Activated naive CD8-positive, alpha-beta T cell (primary cell): ENCODE data around the gene CXCL14.
A peak's percentile ranks its signal among the peaks of the same experiment; 100 is the strongest.
"Not testable (repeated sequence)": the region's sequence is repeated elsewhere in the genome, so short reads cannot be mapped to it uniquely, and the experiment has no call there.

Source experiments
- H3K27ac Mint-ChIP-seq: one replicate; pipeline ENCODE4 v1.8.0; 2021; ENCODE audit warnings: mixed read lengths
- H3K27me3 Mint-ChIP-seq: one replicate; pipeline ENCODE4 v1.8.0; 2021; ENCODE audit warnings: mixed read lengths
- H3K36me3 Mint-ChIP-seq: one replicate; pipeline ENCODE4 v1.8.0; 2021; ENCODE audit warnings: mixed read lengths
- H3K4me1 Mint-ChIP-seq: one replicate; pipeline ENCODE4 v1.8.0; 2021; ENCODE audit warnings: low read depth, mixed read lengths
- H3K4me3 Mint-ChIP-seq: one replicate; pipeline ENCODE4 v1.8.0; 2021; ENCODE audit warnings: mild to moderate bottlenecking, mixed read lengths
- H3K9me3 Mint-ChIP-seq: one replicate; pipeline ENCODE4 v1.8.0; 2021; ENCODE audit warnings: low read depth, mixed read lengths

The CXCL14 gene

DNA sequence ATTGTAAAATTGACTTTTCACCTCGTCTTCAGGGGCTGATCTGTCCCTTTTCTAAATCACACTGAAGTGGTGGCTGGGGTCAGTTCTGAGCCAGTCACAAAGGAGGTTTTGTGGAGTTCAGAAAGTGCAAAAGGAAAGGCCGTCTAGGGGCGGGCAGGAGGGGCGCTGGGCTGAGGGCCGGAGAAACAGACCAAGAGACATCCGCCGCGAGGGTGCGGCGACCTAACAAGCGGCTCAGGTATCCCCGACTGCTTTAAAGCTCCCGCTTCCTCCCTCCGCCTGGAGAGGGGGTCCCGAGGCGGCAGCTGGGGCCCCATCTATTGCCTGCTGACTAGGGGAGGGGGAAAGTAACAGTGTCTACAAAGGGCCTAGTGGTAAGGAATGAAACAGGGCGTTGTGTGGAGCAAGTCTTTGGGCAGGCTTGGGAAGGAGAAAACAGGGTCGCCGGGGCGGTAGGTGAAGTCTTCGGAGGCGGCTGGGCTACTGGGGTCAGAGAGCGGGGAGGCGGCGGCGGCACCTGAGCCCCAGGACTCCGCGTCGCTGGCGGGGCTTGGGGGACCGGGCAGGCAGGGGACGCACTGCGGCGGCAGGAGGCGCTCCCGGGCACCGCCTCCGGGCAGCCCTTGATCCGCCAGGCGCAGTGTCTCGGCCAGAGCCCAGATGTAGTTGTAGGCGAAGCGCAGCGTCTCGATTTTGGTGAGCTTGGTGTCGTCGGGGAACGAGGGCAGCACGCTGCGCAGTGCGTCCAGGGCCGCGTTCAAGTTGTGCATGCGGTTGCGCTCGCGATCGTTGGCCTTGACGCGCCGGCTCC is 44.0 kb downstream of the CXCL14 start:
- Mint-ChIP-seq H3K27me3 (peaks cover 50% of the 10 kb centered on the region), H3K4me1 (peaks cover 8% of the 10 kb centered on the region), H3K9me3 (no peaks in the 10 kb centered on the region), H3K4me3 (peak overlapping the region; percentile 32), H3K36me3 (no peaks in the 10 kb centered on the region), H3K27ac (no peak overlapping the region)

DNA sequence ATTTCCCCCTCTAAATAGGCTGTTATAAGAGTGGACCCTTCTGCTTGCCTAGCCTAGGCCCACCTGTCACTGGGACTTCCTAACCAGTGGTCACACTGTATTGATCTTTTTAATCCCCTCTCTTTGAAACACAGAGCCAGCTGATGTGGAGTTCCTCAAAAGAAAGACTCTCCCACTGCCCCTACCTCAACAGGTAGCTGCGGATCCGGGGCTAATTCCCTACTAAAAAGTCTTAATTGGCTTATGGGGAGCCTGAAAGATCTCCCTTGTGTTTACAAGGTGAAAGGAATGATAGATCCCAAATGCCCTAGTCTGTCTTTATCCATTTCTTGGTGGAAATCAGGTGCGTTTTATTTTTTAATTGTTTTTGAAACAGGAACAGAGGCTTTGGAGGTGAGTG is 45.0 kb downstream of the CXCL14 start:
- peaks cover 8% of the 10 kb centered on the region for H3K4me1 Mint-ChIP-seq
- no peak overlapping the region for H3K27ac Mint-ChIP-seq
- H3K9me3 Mint-ChIP-seq, result no peaks in the 10 kb centered on the region
- no peaks in the 10 kb centered on the region for H3K36me3 Mint-ChIP-seq
- H3K4me3 Mint-ChIP-seq, result no peak overlapping the region
- peaks cover 44% of the 10 kb centered on the region for H3K27me3 Mint-ChIP-seq

DNA sequence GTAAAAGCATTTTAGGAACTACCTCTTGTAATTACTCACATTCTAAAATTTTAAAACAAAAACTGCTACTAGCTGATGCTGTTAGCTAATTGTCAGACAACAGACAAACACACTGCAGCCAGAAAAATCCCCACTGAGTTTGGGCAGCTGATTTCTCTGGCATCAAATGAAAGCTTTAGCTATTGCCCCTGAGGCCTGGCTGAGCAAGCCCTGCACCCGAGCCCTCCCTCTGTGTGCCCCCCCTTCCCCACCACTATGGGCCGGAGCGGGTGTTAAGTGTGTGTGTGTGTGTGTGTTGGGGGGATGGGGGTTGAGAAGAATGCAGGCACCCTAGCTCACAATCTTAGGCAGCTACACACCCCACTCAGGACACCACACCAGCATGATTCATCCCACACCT is 45.5 kb downstream of the CXCL14 start:
- Mint-ChIP-seq H3K9me3 (no peaks in the 10 kb centered on the region), H3K27me3 (peaks cover 41% of the 10 kb centered on the region), H3K4me3 (no peak overlapping the region), H3K36me3 (no peaks in the 10 kb centered on the region), H3K27ac (no peak overlapping the region), H3K4me1 (peaks cover 8% of the 10 kb centered on the region)

- peaks cover 35% of the 10 kb centered on the region for H3K27me3 Mint-ChIP-seq
- not testable (repeated sequence) for H3K4me3 Mint-ChIP-seq, H3K36me3 Mint-ChIP-seq, H3K4me1 Mint-ChIP-seq, H3K9me3 Mint-ChIP-seq, H3K27ac Mint-ChIP-seq
Observed at GRCh38 chr5:135529576-135529975, 49.2 kb downstream of the CXCL14 start.

- H3K4me1 Mint-ChIP-seq, result no peaks in the 10 kb centered on the region
- H3K4me3 Mint-ChIP-seq, result no peak overlapping the region
- H3K27me3 Mint-ChIP-seq, result peaks cover 36% of the 10 kb centered on the region
- no peaks in the 10 kb centered on the region for H3K9me3 Mint-ChIP-seq
- no peaks in the 10 kb centered on the region for H3K36me3 Mint-ChIP-seq
- H3K27ac Mint-ChIP-seq, result no peak overlapping the region
Observed at GRCh38 chr5:135526924-135527323, 51.9 kb downstream of the CXCL14 start.

DNA sequence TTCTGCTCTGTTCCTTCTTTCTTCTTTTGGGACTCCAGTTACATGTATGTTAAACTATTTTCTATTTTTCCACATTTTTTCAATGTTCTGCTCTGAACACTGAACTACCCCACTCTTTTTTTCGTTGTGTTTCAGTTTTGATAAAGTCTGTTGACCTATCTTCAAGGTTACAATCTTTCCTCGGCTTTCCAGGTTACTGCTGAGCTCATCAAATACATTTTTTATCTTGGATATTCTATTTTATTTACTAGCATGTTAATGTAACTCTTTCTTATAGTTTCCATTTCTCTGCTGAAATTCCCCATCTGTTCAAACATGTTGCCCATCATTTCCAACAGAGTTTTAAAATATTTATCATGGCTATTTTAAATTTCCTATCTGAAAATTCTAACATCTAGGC is 56.8 kb downstream of the CXCL14 start:
- Mint-ChIP-seq H3K36me3 (no peaks in the 10 kb centered on the region), H3K9me3 (no peaks in the 10 kb centered on the region), H3K4me3 (no peak overlapping the region), H3K27me3 (peaks cover 32% of the 10 kb centered on the region), H3K27ac (no peak overlapping the region), H3K4me1 (no peaks in the 10 kb centered on the region)
